ACHN (cell line): ENCODE results near the gene AEBP2.

Experiments used
- DNase-seq: peaks from one replicate; pipeline ENCODE4 v3.0.0-alpha.2; 2015
- in situ Hi-C: cut with HindIII; loops from 2 replicates; pipeline ENCODE4 v1.10.0; 2017; ENCODE audit warnings: low sequenced_read_pairs, low pct_ligation_motif_present, low pct_unique_long_range_greater_than_20kb

Gene AEBP2

GRCh38 chr12:19484738-19485137 lies 45.4 kb downstream of the AEBP2 start:
- in situ Hi-C loops = no loop called here
- DNase-seq = no peak

GRCh38 chr12:19485240-19485639 lies 45.9 kb downstream of the AEBP2 start:
- DNase-seq = no peak
- in situ Hi-C loops = no loop called here

- in situ Hi-C loops = no loop called here
Measured at GRCh38 chr12:19489168-19489567, 49.9 kb downstream of the AEBP2 start.

GRCh38 chr12:19490908-19491307 lies 51.6 kb downstream of the AEBP2 start:
- in situ Hi-C loops = no loop called here
- DNase-seq = no peak

More at GRCh38 chr12:19489168-19489567, 49.9 kb downstream of the AEBP2 start:
- DNase-seq = no peak

GRCh38 chr12:19491863-19492262 lies 52.6 kb downstream of the AEBP2 start:
- in situ Hi-C loops = no loop called here
- no peak for DNase-seq

- no peak for DNase-seq
- in situ Hi-C loops = no loop called here
Measured at GRCh38 chr12:19496219-19496878, 57.1 kb downstream of the AEBP2 start.

GRCh38 chr12:19498099-19498498 lies 58.8 kb downstream of the AEBP2 start:
- in situ Hi-C loops = no loop called here
- DNase-seq = no peak

GRCh38 chr12:19499030-19499429 lies 59.7 kb downstream of the AEBP2 start:
- no peak for DNase-seq
- in situ Hi-C loops = no loop called here

GRCh38 chr12:19506497-19506896 lies 67.2 kb downstream of the AEBP2 start:
- in situ Hi-C loops = no loop called here
- no peak for DNase-seq

GRCh38 chr12:19507823-19508222 lies 68.5 kb downstream of the AEBP2 start:
- DNase-seq = peak; percentile 18
- in situ Hi-C loops = no loop called here

GRCh38 chr12:19510461-19510860 lies 71.2 kb downstream of the AEBP2 start:
- no peak for DNase-seq
- in situ Hi-C loops = no loop called here

GRCh38 chr12:19515179-19515578 lies 75.9 kb downstream of the AEBP2 start:
- in situ Hi-C loops = no loop called here

GRCh38 chr12:19517583-19517982 lies 78.3 kb downstream of the AEBP2 start:
- DNase-seq = no peak
- in situ Hi-C loops = no loop called here

More at GRCh38 chr12:19515179-19515578, 75.9 kb downstream of the AEBP2 start:
- no peak for DNase-seq

GRCh38 chr12:19518209-19518608 lies 78.9 kb downstream of the AEBP2 start:
- in situ Hi-C loops = no loop called here
- no peak for DNase-seq

GRCh38 chr12:19520646-19521415 lies 81.5 kb downstream of the AEBP2 start:
- in situ Hi-C loops = no loop called here
- no peak for DNase-seq

GRCh38 chr12:19525274-19525673 lies 86.0 kb downstream of the AEBP2 start:
- in situ Hi-C loops = no loop called here
- DNase-seq = no peak

GRCh38 chr12:19527866-19528265 lies 88.6 kb downstream of the AEBP2 start:
- in situ Hi-C loops = no loop called here
- no peak for DNase-seq

- in situ Hi-C loops = no loop called here
- DNase-seq = no peak
Measured at GRCh38 chr12:19528750-19529149, 89.5 kb downstream of the AEBP2 start.

GRCh38 chr12:19529951-19530636 lies 90.8 kb downstream of the AEBP2 start:
- DNase-seq = peak; percentile 54
- in situ Hi-C loops = no loop called here
